ENCODE data around the gene PYGB. TPM values are rescaled to one million over a fixed set of nuclear protein-coding genes. Genes with fewer than 3 reads are reported as not detected.
A peak's percentile ranks its signal among the peaks of the same experiment; 100 is the strongest.
"Not testable (repeated sequence)": the region's sequence is repeated elsewhere in the genome, so short reads cannot be mapped to it uniquely, and the experiment has no call there.

The PYGB gene
- total and polyA plus RNA-seq, 2 donors: 27.4 to 52.6 TPM

GRCh38 chr20:25308671-25309394 lies 60.9 kb downstream of the PYGB start:
- 97% methylated on average over 17 of the region's 17 CpGs for WGBS
- no peak overlapping the region for H3K4me3 ChIP-seq (ENCODE audit: low read length in 2 of 2)
- DNase-seq (ENCODE audit: low read depth in 6 of 9, low spot score in 9 of 9): no peak
- no peaks in the 10 kb centered on the region for H3K27me3 ChIP-seq (ENCODE audit: control insufficient read depth in 2 of 2, insufficient read depth in 1 of 2, low read length in 1 of 2)
- peaks cover 12 to 32% of the 10 kb centered on the region in 2 donors for H3K4me1 ChIP-seq (ENCODE audit: control insufficient read depth in 2 of 2, insufficient read depth in 2 of 2, low read length in 2 of 2)
- no peaks in the 10 kb centered on the region for H3K9me3 ChIP-seq (ENCODE audit: control insufficient read depth in 2 of 2, insufficient read depth in 1 of 2, low read length in 1 of 2)
- peaks cover 9 to 11% of the 10 kb centered on the region in 2 donors for H3K36me3 ChIP-seq (ENCODE audit: control insufficient read depth in 2 of 2, insufficient read depth in 2 of 2, low read length in 1 of 2)
- no peak overlapping the region for H3K27ac ChIP-seq (ENCODE audit: low read depth in 1 of 2, low read length in 1 of 2)

- WGBS: 97% methylated on average over 18 of the region's 18 CpGs
- H3K36me3 ChIP-seq (ENCODE audit: control insufficient read depth in 2 of 2, insufficient read depth in 2 of 2, low read length in 1 of 2): peaks cover 6 to 8% of the 10 kb centered on the region in 2 donors
- no peaks in the 10 kb centered on the region for H3K27me3 ChIP-seq (ENCODE audit: control insufficient read depth in 2 of 2, insufficient read depth in 1 of 2, low read length in 1 of 2)
- H3K9me3 ChIP-seq (ENCODE audit: control insufficient read depth in 2 of 2, insufficient read depth in 1 of 2, low read length in 1 of 2): no peaks in the 10 kb centered on the region
- H3K4me3 ChIP-seq (ENCODE audit: low read length in 2 of 2): no peak overlapping the region
- no peak for DNase-seq (ENCODE audit: low read depth in 6 of 9, low spot score in 9 of 9)
- H3K4me1 ChIP-seq (ENCODE audit: control insufficient read depth in 2 of 2, insufficient read depth in 2 of 2, low read length in 2 of 2): peaks cover 12 to 40% of the 10 kb centered on the region in 2 donors
- H3K27ac ChIP-seq (ENCODE audit: low read depth in 1 of 2, low read length in 1 of 2): peak overlapping the region; percentile 50 to 64
Observed at GRCh38 chr20:25309395-25310267, 61.7 kb downstream of the PYGB start.

GRCh38 chr20:25310268-25310920 lies 62.5 kb downstream of the PYGB start:
- DNase-seq (ENCODE audit: low read depth in 6 of 9, low spot score in 9 of 9): peak in 2 of 9 donors; percentile 35 to 62

GRCh38 chr20:25310921-25311728 lies 63.2 kb downstream of the PYGB start:
- H3K4me1 ChIP-seq (ENCODE audit: control insufficient read depth in 2 of 2, insufficient read depth in 2 of 2, low read length in 2 of 2): peaks cover 12 to 42% of the 10 kb centered on the region in 2 donors
- DNase-seq (ENCODE audit: low read depth in 6 of 9, low spot score in 9 of 9): peak in 2 of 9 donors; percentile 32 to 54
- no peaks in the 10 kb centered on the region for H3K27me3 ChIP-seq (ENCODE audit: control insufficient read depth in 2 of 2, insufficient read depth in 1 of 2, low read length in 1 of 2)
- H3K9me3 ChIP-seq (ENCODE audit: control insufficient read depth in 2 of 2, insufficient read depth in 1 of 2, low read length in 1 of 2): no peaks in the 10 kb centered on the region
- no peak overlapping the region for H3K4me3 ChIP-seq (ENCODE audit: low read length in 2 of 2)
- WGBS: 40% methylated on average over 6 of the region's 6 CpGs
- H3K27ac ChIP-seq (ENCODE audit: low read depth in 1 of 2, low read length in 1 of 2): peak overlapping the region; percentile 64 to 71
- peaks cover 6 to 8% of the 10 kb centered on the region in 2 donors for H3K36me3 ChIP-seq (ENCODE audit: control insufficient read depth in 2 of 2, insufficient read depth in 2 of 2, low read length in 1 of 2)

More at GRCh38 chr20:25310268-25310920, 62.5 kb downstream of the PYGB start:
- H3K36me3 ChIP-seq (ENCODE audit: control insufficient read depth in 2 of 2, insufficient read depth in 2 of 2, low read length in 1 of 2): peaks cover 6 to 8% of the 10 kb centered on the region in 2 donors
- no peak overlapping the region for H3K4me3 ChIP-seq (ENCODE audit: low read length in 2 of 2)
- H3K9me3 ChIP-seq (ENCODE audit: control insufficient read depth in 2 of 2, insufficient read depth in 1 of 2, low read length in 1 of 2): no peaks in the 10 kb centered on the region
- H3K4me1 ChIP-seq (ENCODE audit: control insufficient read depth in 2 of 2, insufficient read depth in 2 of 2, low read length in 2 of 2): peaks cover 12 to 42% of the 10 kb centered on the region in 2 donors
- H3K27me3 ChIP-seq (ENCODE audit: control insufficient read depth in 2 of 2, insufficient read depth in 1 of 2, low read length in 1 of 2): no peaks in the 10 kb centered on the region
- peak overlapping the region; percentile 64 to 71 for H3K27ac ChIP-seq (ENCODE audit: low read depth in 1 of 2, low read length in 1 of 2)
- WGBS: 24% methylated on average over 6 of the region's 6 CpGs

- peaks cover 5 to 12% of the 10 kb centered on the region in 2 donors for H3K36me3 ChIP-seq (ENCODE audit: control insufficient read depth in 2 of 2, insufficient read depth in 2 of 2, low read length in 1 of 2)
- peaks cover 12 to 56% of the 10 kb centered on the region in 2 donors for H3K4me1 ChIP-seq (ENCODE audit: control insufficient read depth in 2 of 2, insufficient read depth in 2 of 2, low read length in 2 of 2)
Observed at GRCh38 chr20:25312716-25313115, 64.8 kb downstream of the PYGB start.

GRCh38 chr20:25313593-25313992 lies 65.7 kb downstream of the PYGB start:
- Histone ChIP-seq H3K4me3 (ENCODE audit: low read length in 2 of 2) (no peak overlapping the region), H3K36me3 (ENCODE audit: control insufficient read depth in 2 of 2, insufficient read depth in 2 of 2, low read length in 1 of 2) (peaks cover 2 to 4% of the 10 kb centered on the region in 2 donors), H3K27me3 (ENCODE audit: control insufficient read depth in 2 of 2, insufficient read depth in 1 of 2, low read length in 1 of 2) (no peaks in the 10 kb centered on the region), H3K4me1 (ENCODE audit: control insufficient read depth in 2 of 2, insufficient read depth in 2 of 2, low read length in 2 of 2) (peaks cover 12 to 56% of the 10 kb centered on the region in 2 donors), H3K9me3 (ENCODE audit: control insufficient read depth in 2 of 2, insufficient read depth in 1 of 2, low read length in 1 of 2) (no peaks in the 10 kb centered on the region), H3K27ac (ENCODE audit: low read depth in 1 of 2, low read length in 1 of 2) (no peak overlapping the region)
- DNase-seq (ENCODE audit: low read depth in 6 of 9, low spot score in 9 of 9): no peak
- WGBS: 48% methylated on average over 2 of the region's 2 CpGs

More at GRCh38 chr20:25312716-25313115, 64.8 kb downstream of the PYGB start:
- not testable (repeated sequence) for DNase-seq (ENCODE audit: low read depth in 6 of 9, low spot score in 9 of 9); H3K9me3 ChIP-seq (ENCODE audit: control insufficient read depth in 2 of 2, insufficient read depth in 1 of 2, low read length in 1 of 2); H3K27ac ChIP-seq (ENCODE audit: low read depth in 1 of 2, low read length in 1 of 2); H3K27me3 ChIP-seq (ENCODE audit: control insufficient read depth in 2 of 2, insufficient read depth in 1 of 2, low read length in 1 of 2); H3K4me3 ChIP-seq (ENCODE audit: low read length in 2 of 2)
- WGBS: 97% methylated on average over 32 of the region's 33 CpGs

- 98% methylated on average over 17 of the region's 17 CpGs for WGBS
- no peaks in the 10 kb centered on the region for H3K27me3 ChIP-seq (ENCODE audit: control insufficient read depth in 2 of 2, insufficient read depth in 1 of 2, low read length in 1 of 2)
- H3K4me3 ChIP-seq (ENCODE audit: low read length in 2 of 2): no peak overlapping the region
- peaks cover 12 to 61% of the 10 kb centered on the region in 2 donors for H3K4me1 ChIP-seq (ENCODE audit: control insufficient read depth in 2 of 2, insufficient read depth in 2 of 2, low read length in 2 of 2)
- DNase-seq (ENCODE audit: low read depth in 6 of 9, low spot score in 9 of 9): no peak
- no peaks in the 10 kb centered on the region for H3K9me3 ChIP-seq (ENCODE audit: control insufficient read depth in 2 of 2, insufficient read depth in 1 of 2, low read length in 1 of 2)
- H3K36me3 ChIP-seq (ENCODE audit: control insufficient read depth in 2 of 2, insufficient read depth in 2 of 2, low read length in 1 of 2): peaks cover 6 to 8% of the 10 kb centered on the region in 2 donors
- no peak overlapping the region for H3K27ac ChIP-seq (ENCODE audit: low read depth in 1 of 2, low read length in 1 of 2)
Observed at GRCh38 chr20:25314497-25315417, 66.9 kb downstream of the PYGB start.

Measured in thymus (tissue), 11 donors.